Measurements from ENCODE around the gene PPIF. TPM values are rescaled to one million over a fixed set of nuclear protein-coding genes. Genes with fewer than 3 reads are reported as not detected.
"Not testable (repeated sequence)": the region's sequence is repeated elsewhere in the genome, so short reads cannot be mapped to it uniquely, and the experiment has no call there.

The PPIF gene
- total and polyA plus RNA-seq, 2 donors (not counting 3 experiments of a cell fraction or from before 2014, with no cell fraction given), result 50.7 to 51.2 TPM

DNA sequence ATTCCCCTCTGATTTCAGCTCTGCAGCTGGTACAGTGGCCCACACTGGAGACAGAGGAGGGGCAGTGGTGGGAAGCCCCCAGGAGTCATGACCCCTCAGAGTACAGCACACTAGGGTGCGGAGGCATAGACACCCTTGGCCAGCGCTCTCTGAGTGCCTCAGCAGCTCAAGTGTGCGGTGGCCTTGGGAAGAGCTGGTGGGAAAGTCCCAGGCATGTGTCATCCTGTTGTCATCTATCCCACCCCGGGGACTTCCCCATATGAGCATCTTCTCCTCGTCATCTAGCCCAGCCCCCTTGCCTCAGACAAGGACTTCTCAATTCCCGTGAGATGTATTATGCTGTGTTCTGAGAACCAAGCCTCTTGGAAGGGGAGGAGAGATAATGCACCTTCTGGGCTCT lies 15.6 kb upstream of the PPIF start:
- dilution Hi-C loops (cut with MboI; ENCODE audit: extremely low pct_ligation_motif_present, low sequenced_read_pairs), result no loop called here
- no peak overlapping the region for H3K9ac ChIP-seq (replicated peaks; ENCODE audit: extremely low read depth, insufficient read depth, low read length)
- no peak overlapping the region for H3K27ac ChIP-seq (ENCODE audit: insufficient read depth, low read depth, low read length)
- no peak for DNase-seq (ENCODE audit: low read depth, low spot score)
- H3K4me3 ChIP-seq (replicated peaks in 1 of 3; ENCODE audit: insufficient read depth in 1 of 3, low read depth in 1 of 3, low read length in 3 of 3), result no peak overlapping the region
- no peak for FAIRE-seq
- no peaks in the 10 kb centered on the region for H3K9me3 ChIP-seq (replicated peaks; ENCODE audit: control insufficient read depth, insufficient read depth, low read length)
- H3K27me3 ChIP-seq (ENCODE audit: control insufficient read depth in 2 of 2, insufficient read depth in 2 of 2, low read length in 2 of 2), result peaks cover 0 to 2% of the 10 kb centered on the region in 2 experiments
- H3K9me1 ChIP-seq (replicated peaks; ENCODE audit: control insufficient read depth, extremely low read depth, insufficient read depth, low read length), result no peaks in the 10 kb centered on the region
- BruUV-seq (replicated peaks), result no TSS peak
- H2AFZ ChIP-seq (ENCODE audit: low read depth, low read length), result no peak overlapping the region
- intact Hi-C loops (cut with micrococcal nuclease), result no loop called here
- H3K4me1 ChIP-seq (ENCODE audit: control insufficient read depth, extremely low read depth, insufficient read depth, low read length), result no peaks in the 10 kb centered on the region
- no peaks in the 10 kb centered on the region for H3K36me3 ChIP-seq (ENCODE audit: control insufficient read depth in 2 of 2, extremely low read depth in 1 of 2, insufficient read depth in 2 of 2, low read length in 2 of 2)
- H3K4me2 ChIP-seq (ENCODE audit: insufficient read depth, low read length), result no peak overlapping the region
- ChIA-PET CTCF (no interaction called here), POLR2A (no interaction called here)
- TF ChIP-seq MYC (IDR thresholded peaks at IDR 0.05; ENCODE audit: low read depth, low read length) (no peak), POLR2AphosphoS5 (IDR thresholded peaks at IDR 0.05; ENCODE audit: insufficient read depth, low read depth, low read length) (no peak), EZH2 (IDR thresholded peaks at IDR 0.05; ENCODE audit: borderline replicate concordance, low read depth, low read length, severe bottlenecking) (no peak), POLR2A (IDR thresholded peaks at IDR 0.05; ENCODE audit: low read depth, low read length) (no peak), FOS (IDR thresholded peaks at IDR 0.05; ENCODE audit: borderline replicate concordance, insufficient read depth, low read length) (no peak), GATA2 (IDR thresholded peaks at IDR 0.05; ENCODE audit: insufficient read depth, insufficient read length, low read depth, low read length) (no peak), JUN (IDR thresholded peaks at IDR 0.05; ENCODE audit: borderline replicate concordance, insufficient read depth, insufficient read length, low read depth) (no peak)
- TF ChIP-seq, protein P1, sequence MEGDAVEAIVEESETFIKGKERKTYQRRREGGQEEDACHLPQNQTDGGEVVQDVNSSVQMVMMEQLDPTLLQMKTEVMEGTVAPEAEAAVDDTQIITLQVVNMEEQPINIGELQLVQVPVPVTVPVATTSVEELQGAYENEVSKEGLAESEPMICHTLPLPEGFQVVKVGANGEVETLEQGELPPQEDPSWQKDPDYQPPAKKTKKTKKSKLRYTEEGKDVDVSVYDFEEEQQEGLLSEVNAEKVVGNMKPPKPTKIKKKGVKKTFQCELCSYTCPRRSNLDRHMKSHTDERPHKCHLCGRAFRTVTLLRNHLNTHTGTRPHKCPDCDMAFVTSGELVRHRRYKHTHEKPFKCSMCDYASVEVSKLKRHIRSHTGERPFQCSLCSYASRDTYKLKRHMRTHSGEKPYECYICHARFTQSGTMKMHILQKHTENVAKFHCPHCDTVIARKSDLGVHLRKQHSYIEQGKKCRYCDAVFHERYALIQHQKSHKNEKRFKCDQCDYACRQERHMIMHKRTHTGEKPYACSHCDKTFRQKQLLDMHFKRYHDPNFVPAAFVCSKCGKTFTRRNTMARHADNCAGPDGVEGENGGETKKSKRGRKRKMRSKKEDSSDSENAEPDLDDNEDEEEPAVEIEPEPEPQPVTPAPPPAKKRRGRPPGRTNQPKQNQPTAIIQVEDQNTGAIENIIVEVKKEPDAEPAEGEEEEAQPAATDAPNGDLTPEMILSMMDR (IDR thresholded peaks at IDR 0.05; ENCODE audit: extremely low read depth in 1 of 2, insufficient read depth in 1 of 2, low read depth in 1 of 2, low read length in 2 of 2), result no peak
- TF ChIP-seq, protein P2, sequence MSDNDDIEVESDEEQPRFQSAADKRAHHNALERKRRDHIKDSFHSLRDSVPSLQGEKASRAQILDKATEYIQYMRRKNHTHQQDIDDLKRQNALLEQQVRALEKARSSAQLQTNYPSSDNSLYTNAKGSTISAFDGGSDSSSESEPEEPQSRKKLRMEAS (IDR thresholded peaks at IDR 0.05; ENCODE audit: insufficient read depth, insufficient read length), result no peak
- H3K79me2 ChIP-seq (ENCODE audit: control insufficient read depth, insufficient read depth, low read length), result no peaks in the 10 kb centered on the region
- no peaks in the 10 kb centered on the region for H4K20me1 ChIP-seq (replicated peaks; ENCODE audit: control insufficient read depth, extremely low read depth, insufficient read depth, low read length)

GRCh38 chr10:79332610-79333315 lies 14.5 kb upstream of the PPIF start:
- H3K4me1 ChIP-seq (ENCODE audit: control insufficient read depth, extremely low read depth, insufficient read depth, low read length); H3K9ac ChIP-seq (replicated peaks; ENCODE audit: extremely low read depth, insufficient read depth, low read length); intact Hi-C loops (cut with micrococcal nuclease); dilution Hi-C loops (cut with MboI; ENCODE audit: extremely low pct_ligation_motif_present, low sequenced_read_pairs); POLR2A ChIA-PET; H3K9me1 ChIP-seq (replicated peaks; ENCODE audit: control insufficient read depth, extremely low read depth, insufficient read depth, low read length); H3K9me3 ChIP-seq (replicated peaks; ENCODE audit: control insufficient read depth, insufficient read depth, low read length); BruUV-seq (replicated peaks); H4K20me1 ChIP-seq (replicated peaks; ENCODE audit: control insufficient read depth, extremely low read depth, insufficient read depth, low read length); DNase-seq (ENCODE audit: low read depth, low spot score); FAIRE-seq; H3K79me2 ChIP-seq (ENCODE audit: control insufficient read depth, insufficient read depth, low read length); H3K27me3 ChIP-seq (ENCODE audit: control insufficient read depth in 2 of 2, insufficient read depth in 2 of 2, low read length in 2 of 2); H3K36me3 ChIP-seq (ENCODE audit: control insufficient read depth in 2 of 2, extremely low read depth in 1 of 2, insufficient read depth in 2 of 2, low read length in 2 of 2); H3K27ac ChIP-seq (ENCODE audit: insufficient read depth, low read depth, low read length); H2AFZ ChIP-seq (ENCODE audit: low read depth, low read length); H3K4me3 ChIP-seq (replicated peaks in 1 of 3; ENCODE audit: insufficient read depth in 1 of 3, low read depth in 1 of 3, low read length in 3 of 3); H3K4me2 ChIP-seq (ENCODE audit: insufficient read depth, low read length): not testable (repeated sequence)
- CTCF ChIA-PET, result interaction anchor here (1.0 kb wide), 1 partner anchor 12 kb away, joined by 3 read pairs; no protein-coding TSS in a partner anchor
